Measurements from ENCODE around the gene ACP7. TPM values are rescaled to one million over a fixed set of nuclear protein-coding genes. Genes with fewer than 3 reads are reported as not detected.
A peak's percentile ranks its signal among the peaks of the same experiment; 100 is the strongest.

ACP7 gene
- polyA plus RNA-seq, 3 donors from 2014 or later: not detected

DNA sequence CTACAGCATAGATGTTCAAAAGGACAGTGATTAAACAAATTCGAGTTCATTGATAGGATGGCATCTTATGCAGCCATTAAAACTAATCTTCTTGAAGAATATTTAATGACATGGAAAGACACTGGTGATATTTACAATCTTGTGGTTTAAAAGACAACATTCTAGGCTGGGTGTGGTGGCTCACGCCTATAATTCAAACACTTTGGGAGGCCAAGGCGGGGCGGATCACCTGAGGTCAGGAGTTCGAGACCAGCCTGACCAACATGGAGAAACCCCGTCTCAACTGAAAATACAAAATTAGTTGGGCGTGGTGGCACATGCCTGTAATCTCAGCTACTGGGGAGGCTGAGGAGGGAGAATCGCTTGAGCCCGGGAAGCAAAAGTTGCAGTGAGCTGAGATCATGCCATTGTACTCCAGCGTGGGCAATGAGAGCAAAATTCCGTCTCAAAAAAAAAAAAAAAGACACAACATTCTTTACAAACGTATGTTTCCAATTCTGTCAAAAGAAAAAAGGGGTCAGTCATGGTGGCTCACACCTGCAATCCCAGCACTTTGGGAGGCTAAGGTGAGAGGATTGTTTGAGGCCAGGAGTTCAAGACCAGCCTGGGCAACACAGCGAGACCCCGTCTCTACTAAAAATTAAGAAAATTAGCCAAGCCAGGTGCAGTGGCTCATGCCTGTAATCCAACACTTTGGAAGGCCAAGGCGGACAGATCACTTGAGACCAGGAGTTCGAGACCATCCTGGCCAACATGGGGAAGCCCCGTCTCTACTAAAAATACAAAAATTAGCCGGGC is 39.0 kb downstream of the ACP7 start:
- peak overlapping the region in 1 of 5 donors; percentile 38 for H3K4me3 Mint-ChIP-seq
- DNase-seq: no peak
- H3K9me3 Mint-ChIP-seq: no peaks in the 10 kb centered on the region
- no peak overlapping the region for H3K27ac Mint-ChIP-seq
- peaks cover 0 to 3% (median 0%) of the 10 kb centered on the region in 3 donors for H3K36me3 Mint-ChIP-seq
- peaks cover 8 to 14% (median 10%) of the 10 kb centered on the region in 3 donors for H3K27me3 Mint-ChIP-seq (ENCODE audit: low read depth in 3 of 3)
- peaks cover 30 to 37% of the 10 kb centered on the region in 2 donors for H3K4me1 Mint-ChIP-seq

DNA sequence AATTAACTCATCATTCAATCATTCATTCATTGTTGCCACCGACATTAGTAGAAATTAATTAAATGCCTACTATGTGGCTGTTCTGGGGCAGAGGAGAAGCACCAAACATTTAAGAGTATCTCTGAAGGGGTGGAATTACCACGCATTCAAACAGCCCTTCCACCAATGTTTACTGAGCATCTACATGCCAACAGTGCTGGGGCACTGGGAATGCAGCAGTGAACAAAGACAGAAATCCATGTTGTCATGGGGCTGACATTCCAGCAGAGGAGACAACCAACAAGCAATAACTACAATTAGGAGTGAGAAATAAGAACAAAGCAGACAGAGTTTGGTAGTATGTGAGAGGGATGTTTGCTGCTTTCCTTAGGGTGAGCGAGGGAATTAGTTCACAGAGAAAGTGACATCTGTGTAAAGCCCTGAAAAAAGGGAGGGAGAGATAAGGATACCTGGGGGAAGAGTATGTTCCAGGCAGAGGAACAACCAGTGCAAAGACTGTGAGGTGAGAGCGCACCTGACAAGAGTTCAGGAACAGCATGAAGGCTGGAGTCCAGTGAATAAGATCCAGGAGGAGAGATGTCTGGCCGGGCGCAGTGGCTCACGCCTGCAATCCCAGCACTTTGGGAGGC is 40.1 kb downstream of the ACP7 start:
- Mint-ChIP-seq H3K9me3 (no peaks in the 10 kb centered on the region), H3K4me1 (peaks cover 30 to 37% of the 10 kb centered on the region in 2 donors), H3K4me3 (peak overlapping the region; percentile 59 to 85 (median 77)), H3K27ac (peak overlapping the region; percentile 29 to 84 (median 55)), H3K27me3 (ENCODE audit: low read depth in 3 of 3) (peaks cover 8 to 14% (median 10%) of the 10 kb centered on the region in 3 donors), H3K36me3 (peaks cover 0 to 3% (median 0%) of the 10 kb centered on the region in 3 donors)
- no peak for DNase-seq

DNA sequence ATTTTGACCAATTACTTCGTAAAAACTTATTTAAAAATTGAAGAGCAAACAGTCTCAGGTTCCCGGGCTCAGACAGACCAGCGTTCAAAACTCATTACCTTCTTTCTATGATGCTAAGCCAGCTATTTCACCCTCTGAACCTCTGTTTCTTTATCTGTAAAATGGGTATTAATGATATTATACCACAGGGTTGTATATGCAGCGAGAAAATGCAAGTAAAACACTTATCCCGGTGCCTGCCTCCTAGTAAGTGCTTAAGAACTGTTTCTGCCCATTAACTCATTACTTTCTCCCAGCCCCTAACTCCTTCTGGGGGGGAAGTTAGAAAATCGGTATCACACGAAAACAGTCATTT is 41.0 kb downstream of the ACP7 start:
- peaks cover 8 to 14% (median 10%) of the 10 kb centered on the region in 3 donors for H3K27me3 Mint-ChIP-seq (ENCODE audit: low read depth in 3 of 3)

DNA sequence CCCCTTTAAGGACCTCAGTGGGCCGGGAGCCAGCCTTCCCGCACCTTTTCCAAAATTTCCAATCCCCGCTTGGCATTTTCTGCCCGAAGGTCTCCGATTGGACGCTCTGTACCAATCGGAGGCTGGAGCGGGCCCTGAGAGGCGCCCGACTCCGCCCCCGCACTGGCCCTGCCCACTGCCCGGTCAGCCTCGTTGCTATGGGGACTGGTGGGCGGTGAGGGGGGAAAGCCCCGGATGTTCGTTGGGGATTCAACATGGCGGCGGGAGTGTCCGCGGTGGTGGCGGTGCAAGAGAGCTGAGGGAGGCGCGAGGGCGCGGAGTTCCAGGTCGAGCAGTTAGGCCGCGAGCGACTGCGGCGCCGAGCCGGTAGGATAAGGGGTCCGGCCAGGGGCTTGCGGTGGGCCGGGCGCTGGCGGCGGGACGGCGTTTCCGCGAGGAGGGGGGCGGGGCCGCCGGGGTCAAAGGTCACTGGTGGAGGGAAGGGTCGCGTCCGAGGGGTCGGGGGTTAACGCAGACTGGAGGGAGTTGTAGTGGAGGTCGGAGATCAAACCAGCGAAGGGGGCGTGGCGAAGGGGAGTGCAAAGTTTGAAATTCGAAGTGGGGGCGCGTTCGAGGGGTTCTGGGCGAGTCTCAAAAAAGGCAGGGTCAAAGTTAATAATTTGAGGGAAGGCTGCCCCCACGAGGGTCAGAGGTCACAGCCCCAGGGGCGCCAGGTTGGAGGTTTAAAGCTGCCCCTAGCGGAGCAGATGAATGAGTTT is 41.6 kb downstream of the ACP7 start, which contains the start of gene PAK4:
Gene PAK4 (plus strand): TSS at position 233 of the 758 bp plus-strand sequence. CDS start 43,768 bp downstream, outside the sequence.
- Mint-ChIP-seq H3K4me3 (peak within 1 kb of the TSS; percentile 89 to 99 (median 96)), H3K36me3 (peaks cover 0 to 3% (median 0%) of the 10 kb centered on the region in 3 donors), H3K27ac (peak within 1 kb of the TSS; percentile 87 to 99 (median 97)), H3K27me3 (ENCODE audit: low read depth in 3 of 3) (peaks cover 8 to 14% (median 10%) of the 10 kb centered on the region in 3 donors), H3K4me1 (peaks cover 30 to 42% of the 10 kb centered on the region in 2 donors), H3K9me3 (no peaks in the 10 kb centered on the region)
- DNase-seq: peak; percentile 96 to 98 (median 97)

More for the DNA sequence above, 41.0 kb downstream of the ACP7 start:
- peak overlapping the region; percentile 87 to 99 (median 97) for H3K27ac Mint-ChIP-seq
- H3K9me3 Mint-ChIP-seq: no peaks in the 10 kb centered on the region
- peak overlapping the region; percentile 89 to 99 (median 96) for H3K4me3 Mint-ChIP-seq
- H3K4me1 Mint-ChIP-seq: peaks cover 30 to 37% of the 10 kb centered on the region in 2 donors
- no peak for DNase-seq
- H3K36me3 Mint-ChIP-seq: peaks cover 0 to 3% (median 0%) of the 10 kb centered on the region in 3 donors

DNA sequence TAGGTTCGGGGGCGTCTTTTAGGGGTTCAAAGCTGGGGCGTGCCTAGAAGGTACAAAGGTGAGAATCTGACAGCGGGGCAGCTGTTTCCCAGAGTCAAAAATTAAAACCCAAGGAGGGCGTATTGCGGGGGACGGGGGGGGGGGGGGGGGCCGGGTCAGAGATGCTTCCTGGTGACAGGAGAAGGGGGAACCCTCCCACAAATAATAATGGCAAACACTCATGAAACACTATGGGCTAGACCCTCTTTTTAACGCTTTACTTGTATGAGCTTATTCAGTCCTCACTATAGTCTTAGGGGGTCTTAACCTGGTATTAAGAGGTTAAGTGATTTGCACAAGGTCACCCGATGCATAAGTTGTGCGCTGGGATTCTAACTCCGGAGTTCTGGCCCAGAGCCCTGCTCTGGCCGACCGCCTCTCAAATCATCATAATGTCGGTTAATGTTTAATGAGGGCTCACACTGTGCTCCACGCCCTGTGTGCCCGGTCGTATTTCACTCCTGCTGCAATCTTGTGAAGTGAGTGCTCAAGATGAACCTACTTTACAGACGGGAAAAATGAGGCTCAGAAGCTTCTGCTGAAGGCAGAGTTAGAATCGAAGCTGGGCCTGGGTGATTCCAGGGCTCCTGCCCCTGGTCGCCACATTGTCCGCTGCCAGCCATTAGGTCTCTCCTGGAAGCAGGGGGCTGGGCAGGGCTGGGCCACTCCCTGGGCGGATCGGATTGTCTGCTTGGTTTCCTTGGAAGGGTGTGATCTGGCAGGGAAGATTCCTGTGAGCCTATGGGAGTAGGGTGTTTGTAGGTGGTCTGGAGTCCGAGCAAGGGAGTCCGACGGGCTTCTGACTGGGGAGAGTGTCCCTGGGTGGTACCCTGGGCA is 42.4 kb downstream of the ACP7 start:
- Mint-ChIP-seq H3K4me3 (peak overlapping the region; percentile 89 to 99 (median 96)), H3K9me3 (no peaks in the 10 kb centered on the region), H3K36me3 (no peaks in the 10 kb centered on the region), H3K4me1 (peaks cover 30 to 45% of the 10 kb centered on the region in 2 donors), H3K27me3 (ENCODE audit: low read depth in 3 of 3) (peaks cover 8 to 14% (median 10%) of the 10 kb centered on the region in 3 donors), H3K27ac (peak overlapping the region; percentile 87 to 99 (median 97))
- no peak for DNase-seq

DNA sequence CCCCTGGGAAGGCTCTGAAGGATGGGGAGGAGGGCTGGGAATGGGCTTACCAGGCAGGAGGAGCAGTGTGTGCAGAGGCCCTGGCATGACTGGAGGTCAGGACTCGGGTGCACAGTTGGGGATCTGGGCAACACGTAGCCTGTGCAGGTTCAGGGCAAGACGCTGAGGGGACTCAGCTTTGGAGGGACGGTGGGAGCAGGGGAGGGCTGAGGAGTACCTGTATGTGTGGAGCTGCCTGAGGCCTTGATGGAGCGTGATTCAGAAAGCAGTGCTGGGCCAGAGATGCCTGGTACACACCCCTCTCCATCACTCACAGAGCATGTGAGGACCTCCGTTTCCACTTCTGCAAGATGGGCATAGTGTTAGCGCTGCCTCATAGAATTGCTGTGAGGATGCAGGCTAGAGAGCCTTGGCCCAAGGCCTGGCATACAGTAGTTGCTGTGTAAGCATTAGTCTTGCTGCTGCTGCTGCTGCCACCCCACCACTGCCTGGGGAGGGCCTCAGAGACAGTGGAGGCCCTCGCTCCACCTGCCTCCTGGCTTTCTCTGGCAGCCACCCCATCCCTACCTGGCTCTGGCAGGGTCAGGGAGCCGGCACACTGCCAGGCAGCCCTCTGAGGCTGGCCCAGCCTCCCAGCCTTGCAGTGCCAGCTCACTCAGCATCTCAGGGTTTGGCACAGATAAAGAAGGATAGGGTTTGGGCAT is 43.8 kb downstream of the ACP7 start:
- Mint-ChIP-seq H3K27me3 (ENCODE audit: low read depth in 3 of 3) (peaks cover 4 to 10% (median 9%) of the 10 kb centered on the region in 3 donors), H3K4me1 (peaks cover 38 to 51% of the 10 kb centered on the region in 2 donors), H3K27ac (peak overlapping the region in 4 of 6 donors; percentile 23 to 81 (median 60)), H3K4me3 (peak overlapping the region in 3 of 5 donors; percentile 22 to 42 (median 29)), H3K9me3 (no peaks in the 10 kb centered on the region), H3K36me3 (no peaks in the 10 kb centered on the region)
- no peak for DNase-seq

DNA sequence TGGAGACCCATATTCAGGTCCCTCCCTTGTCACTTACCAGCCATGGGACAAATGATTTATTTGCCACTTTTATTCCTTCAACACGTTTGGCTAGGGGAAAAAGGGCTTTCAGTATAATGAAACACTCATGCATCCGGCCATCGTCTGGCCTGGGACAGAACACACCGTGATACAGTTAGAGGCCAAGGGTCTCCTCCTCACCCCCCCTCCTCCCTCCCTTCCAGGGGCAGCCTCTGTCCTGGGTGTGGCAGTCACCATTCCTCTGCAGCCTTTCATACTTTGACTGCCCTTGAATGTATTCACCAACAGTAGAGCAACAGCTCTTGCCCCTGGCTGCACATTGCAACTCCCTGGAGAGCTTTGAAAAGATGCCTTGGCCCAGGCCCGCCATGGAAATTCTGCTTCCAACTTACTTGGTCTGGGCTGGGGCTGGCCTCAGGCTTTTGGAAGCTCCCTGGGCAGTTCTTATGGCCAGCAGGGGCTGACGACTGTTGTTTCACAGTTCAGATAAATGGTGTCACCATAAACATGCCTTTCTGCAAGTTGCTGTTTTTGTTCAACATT is 44.4 kb downstream of the ACP7 start:
- Mint-ChIP-seq H3K9me3 (no peaks in the 10 kb centered on the region), H3K4me3 (no peak overlapping the region), H3K36me3 (no peaks in the 10 kb centered on the region), H3K27ac (peak overlapping the region in 1 of 6 donors; percentile 7), H3K27me3 (ENCODE audit: low read depth in 3 of 3) (peaks cover 4 to 10% (median 9%) of the 10 kb centered on the region in 3 donors), H3K4me1 (peaks cover 39 to 55% of the 10 kb centered on the region in 2 donors)
- DNase-seq: no peak

DNA sequence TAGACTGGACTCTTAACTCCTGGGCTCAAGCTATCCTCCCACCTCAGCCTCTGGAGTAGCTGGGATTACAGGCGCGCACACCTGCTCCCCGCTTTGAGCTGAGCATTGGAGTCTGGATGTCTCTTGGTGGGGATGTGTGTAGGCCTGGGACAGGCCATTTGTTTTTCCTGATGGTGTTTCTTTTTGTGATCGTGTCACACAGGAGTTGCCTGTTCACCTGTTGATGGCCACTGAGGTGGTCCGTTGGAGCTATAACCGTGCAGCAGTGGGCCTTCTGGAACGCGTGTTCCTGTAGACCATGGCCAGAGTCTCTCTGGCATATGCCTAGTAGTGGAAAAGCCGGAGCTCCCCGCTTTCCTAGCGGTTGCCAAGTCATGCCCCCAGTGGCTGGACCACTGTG is 44.9 kb downstream of the ACP7 start:
- Mint-ChIP-seq H3K36me3 (no peaks in the 10 kb centered on the region), H3K4me3 (peak overlapping the region in 1 of 5 donors; percentile 35), H3K27ac (peak overlapping the region in 1 of 6 donors; percentile 30), H3K4me1 (peaks cover 37 to 53% of the 10 kb centered on the region in 2 donors), H3K27me3 (ENCODE audit: low read depth in 3 of 3) (peaks cover 4 to 10% (median 9%) of the 10 kb centered on the region in 3 donors), H3K9me3 (no peaks in the 10 kb centered on the region)
- no peak for DNase-seq

DNA sequence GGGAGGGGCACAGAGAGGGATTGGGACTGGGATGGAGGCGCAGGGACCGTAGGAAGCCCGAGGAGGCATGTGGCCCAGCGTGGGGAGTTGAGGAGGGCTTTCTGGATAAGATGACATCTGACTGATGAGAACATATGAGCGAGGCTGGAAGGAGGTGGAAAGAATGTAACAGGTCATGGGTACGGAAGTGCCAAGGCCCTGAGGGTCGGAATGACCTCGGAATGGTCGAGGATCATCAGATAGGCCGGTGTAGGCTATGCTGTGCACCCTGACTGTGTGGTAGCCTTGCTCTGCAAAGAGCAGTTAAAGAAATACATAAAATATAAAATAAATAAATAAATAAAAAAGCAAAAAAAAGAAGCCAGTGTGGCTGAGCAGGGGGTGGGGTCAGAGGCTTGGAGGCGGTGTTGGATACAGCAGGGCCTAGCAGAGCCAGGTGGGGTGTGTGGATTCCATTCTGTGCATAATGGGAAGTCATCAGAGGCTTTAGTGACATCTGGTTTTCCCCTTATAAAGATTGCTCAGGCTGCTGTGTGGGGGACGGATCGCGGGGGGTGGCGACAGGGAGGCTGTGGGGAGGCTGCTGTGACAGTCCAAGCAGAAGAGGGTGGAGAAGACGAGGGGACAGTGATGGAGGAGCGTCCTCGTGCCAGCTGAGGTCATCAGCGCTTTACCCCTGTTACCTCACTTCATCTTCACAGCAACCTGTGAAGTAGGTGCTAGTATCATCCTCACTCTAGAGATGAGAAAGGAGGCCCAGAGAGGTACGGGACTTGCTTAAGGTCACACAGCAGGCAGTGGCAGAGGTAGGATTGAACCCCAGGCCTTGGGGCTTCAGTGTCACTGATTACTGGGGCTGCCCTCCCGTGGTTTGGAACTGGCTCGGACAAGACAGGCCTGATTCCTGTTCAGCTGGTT is 46.4 kb downstream of the ACP7 start:
- Mint-ChIP-seq H3K9me3 (no peaks in the 10 kb centered on the region), H3K27ac (peak overlapping the region in 2 of 6 donors; percentile 23 to 51), H3K27me3 (ENCODE audit: low read depth in 3 of 3) (peaks cover 1 to 5% (median 5%) of the 10 kb centered on the region in 3 donors), H3K4me1 (peaks cover 30 to 41% of the 10 kb centered on the region in 2 donors), H3K36me3 (no peaks in the 10 kb centered on the region), H3K4me3 (no peak overlapping the region)
- DNase-seq: no peak

DNA sequence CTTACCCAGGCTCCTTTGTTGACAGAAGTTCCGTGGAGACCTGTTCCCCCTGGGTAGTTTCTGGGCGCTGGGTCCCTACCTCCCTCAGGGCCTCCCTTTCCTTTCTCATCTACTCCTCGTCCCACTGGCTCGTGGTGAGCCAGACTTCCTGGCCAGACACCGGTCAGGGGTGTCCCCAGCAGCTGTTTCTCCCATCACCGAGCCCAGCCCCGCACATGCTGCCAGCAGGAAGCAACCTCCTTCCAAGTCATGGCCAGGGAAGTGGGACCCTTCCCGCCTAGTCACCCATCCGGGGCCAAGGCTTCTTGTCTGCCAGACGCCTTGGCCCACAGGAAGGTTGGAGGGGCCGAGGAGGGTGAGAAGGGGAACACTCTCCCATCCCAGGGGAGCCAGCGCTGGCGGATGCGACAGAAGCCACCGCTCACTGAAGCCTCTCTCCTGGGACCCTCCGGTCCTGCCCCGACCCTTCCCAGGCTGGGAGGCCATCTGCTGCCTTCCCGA is 47.1 kb downstream of the ACP7 start:
- Mint-ChIP-seq H3K27ac (no peak overlapping the region), H3K4me3 (no peak overlapping the region)

DNA sequence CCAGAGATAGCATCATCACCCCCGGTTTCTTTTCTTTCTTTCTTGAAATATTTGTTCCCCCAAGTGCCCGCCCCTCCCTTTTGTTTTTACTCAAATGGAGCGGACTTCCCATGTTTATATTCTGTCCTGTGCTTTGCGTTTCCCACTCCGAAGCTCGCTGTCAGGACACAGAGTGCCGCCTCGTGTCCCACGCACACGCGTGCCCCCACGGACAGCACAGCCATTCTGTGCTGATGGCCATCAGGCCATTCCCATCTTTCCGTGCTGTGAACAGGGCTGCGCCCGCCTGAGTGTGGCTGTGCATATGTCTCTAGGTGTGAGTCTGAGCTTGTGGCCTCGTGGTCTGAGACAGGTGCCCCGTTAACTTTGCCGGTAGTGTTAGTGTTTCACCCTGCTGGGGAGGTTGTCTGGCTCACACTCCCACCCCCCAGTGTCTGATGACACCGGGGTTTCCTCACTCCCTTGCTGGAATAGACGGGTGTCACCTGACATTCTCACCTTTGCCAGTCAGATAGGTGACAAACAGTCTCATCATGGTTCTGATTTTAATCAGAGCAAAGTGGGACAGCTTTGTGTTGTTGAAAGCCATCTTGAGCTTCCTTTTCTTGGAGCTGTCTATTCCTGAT is 48.3 kb downstream of the ACP7 start:
- no peaks in the 10 kb centered on the region for H3K27me3 Mint-ChIP-seq (ENCODE audit: low read depth in 3 of 3)
- no peak overlapping the region for H3K4me3 Mint-ChIP-seq
- DNase-seq: no peak
- peaks cover 19 to 26% of the 10 kb centered on the region in 2 donors for H3K4me1 Mint-ChIP-seq
- H3K27ac Mint-ChIP-seq: peak overlapping the region in 4 of 6 donors; percentile 37 to 69 (median 54)
- no peaks in the 10 kb centered on the region for H3K9me3 Mint-ChIP-seq
- no peaks in the 10 kb centered on the region for H3K36me3 Mint-ChIP-seq

More for the DNA sequence above, 47.1 kb downstream of the ACP7 start:
- no peaks in the 10 kb centered on the region for H3K36me3 Mint-ChIP-seq
- peaks cover 29 to 37% of the 10 kb centered on the region in 2 donors for H3K4me1 Mint-ChIP-seq
- H3K9me3 Mint-ChIP-seq: no peaks in the 10 kb centered on the region
- no peak for DNase-seq
- peaks cover 0 to 4% (median 0%) of the 10 kb centered on the region in 3 donors for H3K27me3 Mint-ChIP-seq (ENCODE audit: low read depth in 3 of 3)

Data from immature natural killer cell (primary cell).